ENCODE measurements around the gene DHRS7.

The DHRS7 gene

GRCh38 chr14:60175255-60175902, 10.2 kb upstream of the DHRS7 start:
- DNase-seq (ENCODE audit: extremely low read depth, low read depth), result no peak
- H3K4me3 ChIP-seq (replicated peaks; ENCODE audit: low read depth, low read length), result no peak overlapping the region
- no peak for TF ChIP-seq CTCF (IDR thresholded peaks at IDR 0.05; ENCODE audit: low read depth, low read length, missing control alignments)

- no peak overlapping the region for H3K4me3 ChIP-seq (replicated peaks; ENCODE audit: low read depth, low read length)
- DNase-seq (ENCODE audit: extremely low read depth, low read depth), result no peak
Observed at GRCh38 chr14:60174352-60175254, 9.4 kb upstream of the DHRS7 start.

GRCh38 chr14:60171690-60172089, 6.5 kb upstream of the DHRS7 start:
- no peak overlapping the region for H3K4me3 ChIP-seq (replicated peaks; ENCODE audit: low read depth, low read length)
- no peak for DNase-seq (ENCODE audit: extremely low read depth, low read depth)
- no peak for TF ChIP-seq CTCF (IDR thresholded peaks at IDR 0.05; ENCODE audit: low read depth, low read length, missing control alignments)

More at GRCh38 chr14:60174352-60175254, 9.4 kb upstream of the DHRS7 start:
- TF ChIP-seq CTCF (IDR thresholded peaks at IDR 0.05; ENCODE audit: low read depth, low read length, missing control alignments), result no peak

- no peak for TF ChIP-seq CTCF (IDR thresholded peaks at IDR 0.05; ENCODE audit: low read depth, low read length, missing control alignments)
- H3K4me3 ChIP-seq (replicated peaks; ENCODE audit: low read depth, low read length), result no peak overlapping the region
- DNase-seq (ENCODE audit: extremely low read depth, low read depth), result no peak
Observed at GRCh38 chr14:60170948-60171347, 5.8 kb upstream of the DHRS7 start.

GRCh38 chr14:60169722-60170121, 4.5 kb upstream of the DHRS7 start:
- no peak overlapping the region for H3K4me3 ChIP-seq (replicated peaks; ENCODE audit: low read depth, low read length)
- TF ChIP-seq CTCF (IDR thresholded peaks at IDR 0.05; ENCODE audit: low read depth, low read length, missing control alignments), result no peak

GRCh38 chr14:60166142-60166541, 944 bp upstream of the DHRS7 start:
- TF ChIP-seq CTCF (IDR thresholded peaks at IDR 0.05; ENCODE audit: low read depth, low read length, missing control alignments), result no peak
- no peak overlapping the region for H3K4me3 ChIP-seq (replicated peaks; ENCODE audit: low read depth, low read length)
- no peak for DNase-seq (ENCODE audit: extremely low read depth, low read depth)

More at GRCh38 chr14:60169722-60170121, 4.5 kb upstream of the DHRS7 start:
- DNase-seq (ENCODE audit: extremely low read depth, low read depth), result no peak
